Measurements from ENCODE around the gene EPM2AIP1.
"Not testable (repeated sequence)": the region's sequence is repeated elsewhere in the genome, so short reads cannot be mapped to it uniquely, and the experiment has no call there.

The EPM2AIP1 gene

DNA sequence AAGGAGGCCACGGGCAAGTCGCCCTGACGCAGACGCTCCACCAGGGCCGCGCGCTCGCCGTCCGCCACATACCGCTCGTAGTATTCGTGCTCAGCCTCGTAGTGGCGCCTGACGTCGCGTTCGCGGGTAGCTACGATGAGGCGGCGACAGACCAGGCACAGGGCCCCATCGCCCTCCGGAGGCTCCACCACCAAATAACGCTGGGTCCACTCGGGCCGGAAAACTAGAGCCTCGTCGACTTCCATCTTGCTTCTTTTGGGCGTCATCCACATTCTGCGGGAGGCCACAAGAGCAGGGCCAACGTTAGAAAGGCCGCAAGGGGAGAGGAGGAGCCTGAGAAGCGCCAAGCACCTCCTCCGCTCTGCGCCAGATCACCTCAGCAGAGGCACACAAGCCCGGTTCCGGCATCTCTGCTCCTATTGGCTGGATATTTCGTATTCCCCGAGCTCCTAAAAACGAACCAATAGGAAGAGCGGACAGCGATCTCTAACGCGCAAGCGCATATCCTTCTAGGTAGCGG lies at the start of gene EPM2AIP1:
Gene EPM2AIP1, minus strand, starts transcription at position 326 of the 520 bp plus-strand sequence. Its CDS starts 54 bp downstream, at position 272.
- DNase-seq: no peak

DNA sequence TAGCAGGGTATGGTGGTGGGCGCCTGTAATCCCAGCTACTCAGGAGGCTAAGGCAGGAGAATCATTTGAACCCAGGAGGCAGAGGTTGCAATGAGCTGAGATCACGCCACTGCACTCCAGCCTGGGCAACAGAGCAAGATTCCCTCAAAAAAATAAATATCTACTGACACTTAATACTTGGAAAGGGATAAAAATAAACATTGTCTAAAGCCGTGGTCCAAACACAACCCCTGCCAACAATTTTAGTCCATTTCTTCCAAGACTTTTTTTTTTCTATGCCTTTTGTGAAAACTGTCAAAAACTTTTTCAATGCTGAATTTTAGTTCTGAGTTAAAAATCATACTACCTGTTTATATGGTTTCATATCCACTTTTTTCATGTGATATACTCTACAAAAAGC lies 49.8 kb upstream of the EPM2AIP1 start:
- not testable (repeated sequence) for DNase-seq

DNA sequence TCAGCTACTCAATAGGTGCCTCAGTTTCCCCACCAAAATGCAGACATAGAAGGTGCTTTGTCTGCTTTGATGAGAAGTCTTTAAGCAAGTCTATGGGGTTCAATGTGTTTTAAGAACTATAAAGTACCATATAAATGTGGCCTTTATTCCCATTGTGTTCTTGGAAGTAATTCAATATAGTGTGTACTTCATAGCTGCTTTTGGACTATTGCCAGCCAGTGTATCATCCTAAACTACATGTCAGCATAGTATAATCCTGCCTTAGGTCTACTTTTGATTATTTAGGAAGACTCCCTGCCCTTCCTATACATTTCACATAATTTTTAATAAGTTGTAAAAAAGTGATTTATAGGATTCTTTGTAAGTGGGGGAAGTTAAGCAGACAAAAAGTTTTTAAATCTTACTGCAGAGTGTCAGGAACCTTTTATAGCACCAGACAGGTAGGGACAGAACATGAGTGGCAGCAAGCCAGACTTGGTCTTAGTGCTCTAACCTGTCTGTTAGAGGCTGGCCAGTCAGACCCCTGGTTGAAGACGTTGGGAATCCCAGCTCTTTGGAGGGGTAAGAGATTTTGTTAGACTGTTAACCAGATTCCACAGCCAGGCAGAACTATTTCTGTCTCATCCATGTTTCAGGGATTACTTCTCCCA lies 48.7 kb upstream of the EPM2AIP1 start:
- no peak for DNase-seq

DNA sequence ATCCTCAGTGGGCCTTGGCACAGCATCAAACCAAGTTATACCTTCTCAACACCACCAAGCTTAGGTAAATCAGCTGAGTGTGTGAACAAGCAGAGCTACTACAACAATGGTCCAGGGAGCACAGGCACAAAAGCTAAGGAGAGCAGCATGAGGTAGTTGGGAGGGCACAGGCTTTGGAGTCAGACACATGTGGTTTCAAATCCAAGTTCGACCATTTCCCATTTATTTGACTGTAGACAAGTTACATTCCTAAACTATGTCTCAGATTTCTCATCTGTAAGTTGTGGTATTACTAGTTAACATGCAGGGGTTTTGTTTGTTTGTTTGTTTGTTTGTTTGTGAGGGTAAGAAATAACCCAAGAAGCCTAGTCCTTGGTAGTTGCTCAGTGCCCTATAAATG lies 47.3 kb upstream of the EPM2AIP1 start:
- DNase-seq: no peak

DNA sequence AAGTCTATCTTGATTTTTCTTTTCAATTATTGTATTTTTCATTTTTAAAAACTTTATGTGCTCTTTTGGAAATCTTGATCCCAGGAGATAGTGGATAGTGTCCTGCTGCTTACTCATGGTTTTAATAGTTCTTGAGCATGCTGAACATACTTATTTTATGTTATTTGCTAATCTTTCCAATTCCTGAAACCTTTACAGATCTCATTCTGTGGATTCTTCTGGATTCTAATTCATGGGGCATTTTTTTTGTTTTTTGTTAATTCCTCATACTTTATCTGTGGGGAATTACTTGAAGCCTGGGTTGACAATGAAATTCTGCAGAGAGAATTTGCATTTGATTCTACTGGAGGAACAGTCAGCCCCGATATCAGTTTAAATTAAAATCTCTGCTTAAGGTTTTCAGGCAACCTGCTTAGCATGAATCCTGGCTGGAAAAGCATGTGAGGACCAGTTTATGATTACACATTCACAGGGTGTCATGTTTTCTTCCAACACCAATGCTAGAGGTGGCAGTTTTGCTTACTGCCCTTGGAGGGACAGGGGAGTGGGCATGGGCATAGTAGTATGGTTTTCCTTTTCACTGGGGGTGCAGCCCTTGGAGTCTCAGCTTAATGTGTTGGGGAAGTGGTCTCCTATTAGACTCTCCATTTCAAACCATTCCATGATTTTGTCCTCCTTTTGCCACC lies 46.4 kb upstream of the EPM2AIP1 start:
- DNase-seq: no peak

DNA sequence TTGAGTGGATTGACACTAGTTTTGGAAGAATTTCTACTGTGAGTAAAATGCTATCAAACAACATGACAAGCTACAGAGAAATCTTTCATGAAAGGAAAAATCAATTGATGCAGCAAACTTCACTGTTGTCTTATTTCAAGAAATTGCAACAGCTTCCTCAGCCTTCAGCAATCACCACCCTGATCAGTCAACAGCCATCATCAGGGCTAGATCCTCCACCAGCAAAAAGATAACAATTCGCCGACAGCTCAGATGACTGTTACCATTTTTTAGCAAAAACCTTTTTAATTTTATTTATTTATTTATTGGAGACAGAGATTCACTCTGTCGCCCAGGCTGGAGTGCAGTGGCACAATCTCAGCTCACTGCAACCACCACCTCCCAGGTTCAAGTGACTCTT lies 44.4 kb upstream of the EPM2AIP1 start:
- no peak for DNase-seq

DNA sequence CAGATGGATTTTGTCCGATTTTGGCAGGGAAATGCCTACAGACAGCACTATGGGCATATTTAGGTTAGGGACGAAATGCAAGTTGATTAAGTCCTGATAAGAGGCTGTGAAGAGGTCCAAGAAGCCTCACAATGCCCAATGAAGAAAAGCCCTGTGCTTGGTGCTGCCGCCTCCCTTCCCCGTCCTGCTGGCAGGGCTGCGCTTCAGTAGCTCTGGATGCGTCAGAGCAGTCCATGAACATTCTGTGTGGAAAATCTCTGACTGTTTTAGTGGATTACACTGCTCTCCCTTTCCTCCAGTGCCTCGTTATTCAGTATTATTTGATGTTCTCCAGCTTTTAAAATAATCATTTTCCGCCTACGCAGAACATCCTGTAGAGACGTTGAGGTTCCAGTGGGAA lies 40.0 kb upstream of the EPM2AIP1 start:
- DNase-seq: no peak

DNA sequence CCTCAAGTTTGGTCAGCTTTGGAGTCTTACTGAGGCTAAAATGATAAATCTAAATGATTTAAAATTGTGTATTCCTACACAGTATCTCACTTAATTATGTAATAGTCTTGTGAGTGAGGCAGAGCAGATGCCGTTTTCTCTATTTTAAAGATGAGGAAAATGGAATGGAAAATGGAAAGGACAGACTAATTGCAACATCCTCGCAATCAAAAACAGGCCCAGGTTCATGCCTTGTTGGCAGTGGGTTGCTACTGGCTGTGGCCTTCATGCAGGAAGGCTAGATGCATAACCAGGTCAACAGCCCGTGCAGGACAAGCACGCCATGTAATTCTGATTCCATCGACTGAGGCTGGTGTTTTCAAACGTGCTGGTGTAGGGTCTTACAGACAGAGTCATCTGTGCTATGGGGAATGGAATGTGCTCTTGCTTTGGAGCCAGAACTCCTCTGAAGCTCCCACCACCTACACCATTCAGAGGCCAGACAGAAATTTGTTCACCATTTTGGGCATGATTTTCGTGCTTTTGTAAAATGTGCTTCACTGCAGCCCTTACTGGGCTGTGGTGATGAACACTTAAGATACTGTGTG lies 38.3 kb upstream of the EPM2AIP1 start:
- DNase-seq: no peak

DNA sequence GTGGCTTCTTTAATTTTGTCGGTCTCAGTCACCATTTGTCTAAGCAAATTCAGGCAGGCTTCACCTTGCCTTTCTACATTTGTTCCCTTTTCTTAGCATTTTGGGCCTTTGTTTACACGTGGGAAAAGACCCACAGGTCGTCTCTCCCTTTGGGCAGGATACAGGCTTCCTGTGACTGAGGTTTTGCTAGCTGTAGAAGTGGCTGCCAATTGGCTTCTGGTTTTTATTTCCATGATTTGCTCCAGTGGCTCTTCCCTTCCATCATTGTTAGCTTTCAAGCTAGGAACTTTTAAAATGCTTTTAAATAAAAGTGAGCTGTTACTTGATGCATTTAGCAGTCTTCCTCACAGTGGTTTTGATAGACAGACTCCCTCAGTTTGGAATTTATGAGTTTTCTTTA lies 37.7 kb upstream of the EPM2AIP1 start:
- no peak for DNase-seq

DNA sequence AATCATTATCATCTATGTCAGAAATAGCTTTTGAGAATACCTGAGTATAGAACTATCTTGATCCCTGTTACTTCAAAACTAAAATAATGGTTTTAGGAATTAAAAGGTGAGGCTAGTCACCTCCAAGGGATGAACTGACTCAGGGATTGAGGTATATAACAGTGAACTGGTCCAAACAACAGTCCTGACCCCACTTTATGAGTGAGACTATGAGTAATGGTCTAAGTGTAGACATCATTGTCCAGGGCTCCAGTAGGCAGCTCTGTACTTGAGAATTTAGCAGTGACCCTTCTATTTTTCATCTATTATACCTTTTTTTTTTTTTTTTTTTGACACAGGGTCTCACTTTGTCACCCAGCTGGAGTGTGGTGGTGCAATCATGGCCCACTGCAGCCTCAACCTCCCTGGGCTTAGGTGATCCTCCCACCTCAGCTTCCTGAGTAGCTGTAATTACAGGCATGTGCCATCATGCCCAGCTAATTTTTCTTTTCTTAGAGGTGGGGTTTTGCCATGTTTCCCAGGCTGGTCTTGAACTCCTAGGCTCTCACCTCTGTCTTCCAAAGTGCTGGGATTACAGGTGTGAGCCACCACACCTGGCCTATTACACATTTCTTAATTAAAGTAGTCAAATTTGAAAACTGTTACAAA lies 36.7 kb upstream of the EPM2AIP1 start:
- DNase-seq: no peak

DNA sequence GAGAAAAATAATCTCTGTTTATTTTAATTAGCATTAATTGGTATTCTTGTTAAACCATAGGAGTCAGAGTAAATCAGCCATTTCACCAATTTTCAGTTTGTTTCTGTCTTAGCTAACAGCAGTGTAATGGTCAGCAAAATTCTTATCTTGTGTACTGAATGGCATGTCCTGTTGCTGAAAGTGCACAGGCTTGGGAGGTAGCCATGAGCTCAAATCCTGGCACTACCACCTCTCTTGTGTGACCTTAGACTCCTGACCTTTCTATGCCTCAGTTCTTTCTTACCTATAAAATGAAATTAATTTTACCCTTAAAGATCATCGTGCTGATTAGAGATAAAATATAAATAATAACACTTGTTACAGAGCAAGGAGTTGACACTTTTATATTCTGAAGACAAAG lies 36.2 kb upstream of the EPM2AIP1 start:
- DNase-seq: no peak

DNA sequence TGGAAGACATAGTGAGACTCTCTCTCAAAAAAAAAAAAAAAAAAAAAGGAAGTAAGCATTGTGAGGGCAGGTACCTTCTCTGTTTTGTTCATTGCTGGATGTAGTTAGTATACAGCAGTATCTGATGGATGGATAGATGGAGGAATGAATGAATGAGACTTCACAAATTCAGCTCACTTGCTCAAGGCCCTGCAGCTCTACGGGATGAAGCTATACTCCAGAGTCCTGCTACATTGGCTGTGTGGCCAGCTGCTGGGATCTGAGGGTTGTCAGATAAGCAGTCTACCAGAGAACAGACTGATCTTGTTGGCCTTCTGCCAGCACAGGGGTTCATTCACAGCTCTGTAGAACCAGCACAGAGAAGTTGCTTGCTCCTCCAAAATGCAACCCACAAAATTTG lies 35.4 kb upstream of the EPM2AIP1 start:
- DNase-seq: no peak

DNA sequence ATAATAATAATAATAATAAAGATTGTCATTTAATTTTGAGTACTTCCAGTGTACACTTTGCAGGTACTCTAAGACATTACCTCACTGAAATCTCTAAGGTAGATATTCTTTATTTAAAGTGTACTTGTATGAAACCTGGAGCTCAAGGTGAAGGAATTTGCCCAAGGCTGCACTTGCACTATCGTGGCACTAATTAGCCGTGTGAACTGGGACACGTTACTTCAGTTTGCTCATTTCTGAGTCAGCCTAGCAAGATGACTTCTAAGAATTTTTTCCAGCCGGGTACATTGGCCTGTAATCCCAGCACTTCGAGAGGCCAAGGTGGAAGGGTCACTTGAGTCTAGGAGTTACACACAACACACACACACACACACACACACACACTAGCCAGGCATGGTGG lies 33.9 kb upstream of the EPM2AIP1 start:
- no peak for DNase-seq

DNA sequence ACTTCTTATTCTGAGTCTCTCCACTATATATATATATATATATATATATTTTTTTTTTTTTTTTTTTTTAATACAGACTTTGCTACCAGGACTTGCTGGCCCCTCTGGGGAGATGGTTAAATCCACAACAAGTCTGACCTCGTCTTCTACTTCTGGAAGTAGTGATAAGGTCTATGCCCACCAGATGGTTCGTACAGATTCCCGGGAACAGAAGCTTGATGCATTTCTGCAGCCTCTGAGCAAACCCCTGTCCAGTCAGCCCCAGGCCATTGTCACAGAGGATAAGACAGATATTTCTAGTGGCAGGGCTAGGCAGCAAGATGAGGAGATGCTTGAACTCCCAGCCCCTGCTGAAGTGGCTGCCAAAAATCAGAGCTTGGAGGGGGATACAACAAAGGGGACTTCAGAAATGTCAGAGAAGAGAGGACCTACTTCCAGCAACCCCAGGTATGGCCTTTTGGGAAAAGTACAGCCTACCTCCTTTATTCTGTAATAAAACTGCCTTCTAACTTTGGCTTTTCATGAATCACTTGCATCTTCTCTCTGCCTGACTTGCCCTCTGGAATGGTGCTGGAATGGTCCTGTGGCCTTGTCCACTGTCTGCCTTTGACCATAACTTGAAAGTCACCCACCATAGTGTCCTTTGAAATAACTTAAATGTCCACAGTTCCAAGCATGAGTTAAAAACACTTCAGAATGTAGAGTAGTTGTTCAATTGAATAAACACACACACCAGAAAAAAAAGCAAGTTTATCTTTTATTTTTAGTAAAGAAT lies 32.8 kb upstream of the EPM2AIP1 start:
- no peak for DNase-seq

DNA sequence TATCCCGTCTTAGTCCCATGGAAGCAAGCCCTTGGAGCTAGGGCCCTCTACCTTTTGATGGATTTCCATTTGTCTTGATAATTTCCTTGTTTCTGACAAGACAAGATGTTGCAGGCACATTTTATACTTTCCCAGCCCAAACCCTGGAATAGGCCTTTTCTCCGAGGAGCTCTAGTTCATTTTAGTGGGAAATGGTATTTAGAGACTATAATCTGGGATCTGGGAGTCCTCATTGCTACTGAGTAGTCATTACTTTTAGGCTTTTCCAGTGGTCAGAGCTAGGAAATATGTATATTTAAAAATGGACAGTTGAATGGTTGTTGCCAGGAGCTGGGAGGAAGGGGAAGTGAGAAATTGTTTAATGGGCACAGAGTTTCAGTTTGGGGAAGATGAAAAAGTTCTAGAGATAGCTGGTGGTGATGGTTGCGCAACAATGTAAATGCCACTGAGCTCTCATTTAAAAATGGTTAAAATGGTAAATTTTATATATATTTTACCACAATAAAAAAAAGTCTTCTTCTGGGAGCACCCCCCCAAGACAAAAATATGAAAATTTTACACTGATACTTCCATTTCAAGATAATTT lies 32.0 kb upstream of the EPM2AIP1 start:
- no peak for DNase-seq

DNA sequence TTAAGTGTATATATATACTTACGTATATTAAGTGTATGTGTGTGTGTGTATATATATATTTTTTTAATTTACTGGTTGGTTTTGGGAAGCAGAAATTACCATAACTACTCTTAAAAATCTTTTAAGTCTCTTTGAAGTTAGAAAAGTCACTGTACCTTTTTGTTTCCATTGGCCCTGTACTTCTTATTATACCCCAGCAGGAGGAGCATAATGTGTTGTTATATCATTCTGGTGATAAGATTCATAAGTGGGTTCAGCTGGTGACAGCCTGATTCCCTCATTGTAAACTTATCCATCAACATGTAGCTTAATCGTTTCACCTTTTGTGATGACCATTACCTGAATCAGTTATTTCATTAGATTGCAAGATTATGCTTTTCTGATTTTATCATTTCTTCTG lies 31.2 kb upstream of the EPM2AIP1 start:
- DNase-seq: no peak

DNA sequence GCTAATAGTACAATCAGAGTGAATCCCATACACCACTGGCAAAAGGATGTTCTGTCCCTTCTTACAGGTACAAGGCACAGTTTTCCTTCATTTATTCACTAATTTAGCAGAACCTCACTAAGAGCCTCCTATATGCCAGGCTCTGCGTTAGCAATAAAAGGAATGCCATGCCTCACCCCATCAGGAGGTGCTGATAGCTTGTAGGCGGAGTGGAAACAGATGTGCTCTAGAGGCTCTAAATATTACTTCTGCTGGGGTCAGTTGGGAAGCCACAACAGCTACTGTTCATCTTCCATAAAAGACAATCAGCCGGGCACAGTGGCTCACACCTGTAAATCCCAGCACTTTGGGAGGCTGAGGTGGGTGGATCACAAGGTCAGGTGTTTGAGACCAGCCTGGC lies 24.8 kb upstream of the EPM2AIP1 start:
- no peak for DNase-seq

DNA sequence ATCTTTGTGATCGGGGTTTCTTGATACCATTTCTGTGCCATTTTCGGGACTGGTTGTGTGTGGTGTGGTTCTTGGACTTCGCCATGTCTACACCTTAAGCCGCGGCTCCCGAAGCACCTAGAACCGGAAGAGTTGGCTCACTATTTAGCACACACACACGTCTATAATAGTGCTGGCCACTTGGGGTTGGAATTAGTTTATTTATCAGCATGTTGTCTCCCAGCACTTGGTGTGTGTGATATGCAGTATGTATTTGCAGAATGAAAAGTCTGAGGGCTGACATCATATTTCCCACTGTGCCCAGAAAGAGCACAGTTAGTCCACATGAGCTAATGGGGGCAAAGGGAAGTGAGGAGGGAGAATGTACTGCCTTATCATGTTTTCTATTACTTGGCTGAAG lies 24.0 kb upstream of the EPM2AIP1 start:
- no peak for DNase-seq

DNA sequence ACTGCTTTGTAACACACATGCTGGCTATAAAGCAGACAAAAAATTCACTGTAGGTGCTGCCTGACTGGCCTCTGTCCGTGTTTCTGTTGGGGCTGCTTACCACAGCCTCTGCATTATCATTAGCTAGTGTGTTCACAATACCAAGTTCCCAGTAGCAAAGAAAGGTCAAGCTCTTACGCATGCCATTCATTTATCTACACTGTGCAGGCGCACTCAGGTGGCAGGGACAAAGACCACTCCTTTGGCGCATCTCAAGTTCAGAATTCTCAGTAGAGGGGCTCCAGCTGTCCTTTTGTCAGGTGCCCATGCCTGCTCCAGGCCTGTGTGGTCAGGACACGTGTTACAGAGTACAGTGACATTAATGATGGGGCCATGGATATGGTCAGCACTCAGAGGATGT lies 22.7 kb upstream of the EPM2AIP1 start:
- DNase-seq: peak; percentile 1

DNA sequence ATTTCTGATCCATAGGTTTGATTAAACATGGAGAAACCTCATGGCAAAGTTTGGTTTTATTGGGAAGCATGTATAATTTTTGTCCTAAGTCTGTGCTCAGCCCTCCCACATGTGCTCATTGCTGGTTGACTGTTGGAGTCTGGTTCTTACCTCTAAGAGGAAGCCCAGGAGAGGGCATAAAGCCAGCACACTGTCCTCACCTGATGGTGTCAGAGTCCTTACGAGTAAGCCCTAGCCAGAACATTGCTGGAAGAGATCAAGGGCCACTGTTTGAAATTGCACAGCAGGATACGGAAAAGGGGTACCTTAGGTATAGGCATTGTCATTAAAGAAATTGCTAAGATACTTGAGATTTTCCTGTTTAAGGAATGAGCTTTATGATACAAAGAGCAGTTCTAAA lies 21.7 kb upstream of the EPM2AIP1 start:
- no peak for DNase-seq

DNA sequence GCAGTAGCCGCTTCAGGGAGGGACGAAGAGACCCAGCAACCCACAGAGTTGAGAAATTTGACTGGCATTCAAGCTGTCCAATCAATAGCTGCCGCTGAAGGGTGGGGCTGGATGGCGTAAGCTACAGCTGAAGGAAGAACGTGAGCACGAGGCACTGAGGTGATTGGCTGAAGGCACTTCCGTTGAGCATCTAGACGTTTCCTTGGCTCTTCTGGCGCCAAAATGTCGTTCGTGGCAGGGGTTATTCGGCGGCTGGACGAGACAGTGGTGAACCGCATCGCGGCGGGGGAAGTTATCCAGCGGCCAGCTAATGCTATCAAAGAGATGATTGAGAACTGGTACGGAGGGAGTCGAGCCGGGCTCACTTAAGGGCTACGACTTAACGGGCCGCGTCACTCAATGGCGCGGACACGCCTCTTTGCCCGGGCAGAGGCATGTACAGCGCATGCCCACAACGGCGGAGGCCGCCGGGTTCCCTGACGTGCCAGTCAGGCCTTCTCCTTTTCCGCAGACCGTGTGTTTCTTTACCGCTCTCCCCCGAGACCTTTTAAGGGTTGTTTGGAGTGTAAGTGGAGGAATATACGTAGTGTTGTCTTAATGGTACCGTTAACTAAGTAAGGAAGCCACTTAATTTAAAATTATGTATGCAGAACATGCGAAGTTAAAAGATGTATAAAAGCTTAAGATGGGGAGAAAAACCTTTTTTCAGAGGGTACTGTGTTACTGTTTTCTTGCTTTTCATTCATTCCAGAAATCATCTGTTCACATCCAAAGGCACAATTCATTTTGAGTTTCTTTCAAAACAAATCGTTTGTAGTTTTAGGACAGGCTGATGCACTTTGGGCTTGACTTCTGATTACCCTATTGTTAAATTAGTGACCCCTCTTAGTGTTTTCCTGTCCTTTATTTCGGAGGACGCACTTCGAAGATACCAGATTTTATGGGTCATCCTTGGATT lies 674 bp upstream of the EPM2AIP1 start, which contains the start of gene MLH1:
Gene MLH1, plus strand, starts transcription at position 193 of the 958 bp plus-strand sequence. Its CDS starts 30 bp downstream, at position 223.
- DNase-seq: no peak

Measured in NCI-H2227 treated with DMSO at 0.1 percent for 48 hours (cell line).